ENCODE data around the gene SLC1A6. TPM values are rescaled to one million over a fixed set of nuclear protein-coding genes. Genes with fewer than 3 reads are reported as not detected.
"Not testable (repeated sequence)": the region's sequence is repeated elsewhere in the genome, so short reads cannot be mapped to it uniquely, and the experiment has no call there.

The SLC1A6 gene
- polyA plus RNA-seq, 10 donors = 0.12 to 6.1 (median 0.32) TPM

GRCh38 chr19:14959263-14959662 is 20.4 kb downstream of the SLC1A6 start:
- DNase-seq = no peak

GRCh38 chr19:14957464-14957863 is 22.2 kb downstream of the SLC1A6 start:
- no peak for DNase-seq

DNA sequence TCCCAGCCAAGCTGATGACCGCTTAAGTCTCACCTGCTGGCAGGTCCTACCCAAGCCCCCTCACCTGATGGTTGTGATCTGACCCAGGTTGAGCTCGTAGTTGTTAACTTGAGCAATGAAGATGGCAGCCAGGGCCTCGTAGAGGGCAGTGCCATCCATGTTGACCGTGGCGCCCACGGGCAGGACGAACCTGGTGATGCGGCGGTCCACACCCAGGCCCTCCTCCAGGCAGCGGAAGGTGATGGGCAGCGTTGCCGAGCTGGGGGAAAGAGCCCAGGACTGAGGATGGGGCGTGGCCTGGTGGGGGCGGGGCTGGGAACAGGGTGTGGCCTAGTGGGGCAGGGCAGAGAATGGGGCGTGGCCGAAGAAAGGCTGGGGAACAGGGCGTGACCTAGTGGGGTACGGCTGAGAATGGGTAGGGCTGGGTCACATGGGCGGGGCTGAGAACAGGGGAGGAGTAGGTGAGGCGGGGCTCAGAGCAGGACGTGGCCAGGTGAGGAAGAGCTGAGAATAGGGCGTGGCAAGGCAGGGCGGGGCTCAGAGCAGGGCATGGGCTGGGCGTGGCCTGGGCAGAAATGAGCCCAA is 25.5 kb downstream of the SLC1A6 start:
- DNase-seq = no peak

DNA sequence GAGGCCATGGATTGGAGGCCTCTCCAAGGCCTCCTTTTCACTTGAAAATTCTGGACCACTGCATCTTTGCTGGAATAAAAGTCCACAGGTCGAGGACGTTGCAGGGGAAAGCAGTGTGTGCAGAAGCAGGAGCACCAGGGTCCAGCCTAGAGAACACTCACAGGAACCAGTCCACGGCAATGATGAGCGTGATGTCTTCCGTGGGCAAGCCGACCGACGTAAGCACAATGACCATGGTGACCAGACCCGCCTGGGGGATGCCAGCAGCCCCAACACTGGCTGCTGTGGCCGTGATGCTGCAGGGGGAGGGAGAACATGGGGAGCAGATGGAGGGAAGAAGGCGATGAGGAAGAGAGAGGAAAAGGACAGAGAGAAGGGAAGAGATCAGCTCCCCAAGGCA is 26.9 kb downstream of the SLC1A6 start:
- no peak for DNase-seq

DNA sequence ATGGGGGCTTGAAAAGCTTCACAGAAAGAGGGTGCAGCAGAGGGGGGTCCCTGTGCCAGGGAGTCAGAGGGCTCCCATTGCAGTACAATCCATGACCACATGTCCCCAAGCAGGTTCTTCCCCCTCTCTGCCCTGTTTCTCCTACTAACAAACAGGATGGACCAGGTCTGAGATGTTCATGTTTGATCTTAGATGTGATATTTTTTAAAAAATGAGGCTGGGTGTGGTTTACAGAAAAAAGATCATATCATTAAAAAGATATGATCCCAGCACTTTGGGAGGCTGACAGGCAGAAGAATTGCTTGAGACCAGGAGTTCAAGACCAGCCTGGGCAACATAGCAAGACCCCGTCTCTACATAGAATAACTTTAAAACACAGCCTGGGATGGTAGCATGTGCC is 29.2 kb downstream of the SLC1A6 start:
- no peak for DNase-seq

GRCh38 chr19:14949876-14950275 is 29.8 kb downstream of the SLC1A6 start:
- DNase-seq = no peak

- not testable (repeated sequence) for DNase-seq
These were observed 30.3 kb downstream of the SLC1A6 start for GRCh38 chr19:14949413-14949812.

GRCh38 chr19:14944456-14944855 is 35.2 kb downstream of the SLC1A6 start:
- no peak for DNase-seq

DNA sequence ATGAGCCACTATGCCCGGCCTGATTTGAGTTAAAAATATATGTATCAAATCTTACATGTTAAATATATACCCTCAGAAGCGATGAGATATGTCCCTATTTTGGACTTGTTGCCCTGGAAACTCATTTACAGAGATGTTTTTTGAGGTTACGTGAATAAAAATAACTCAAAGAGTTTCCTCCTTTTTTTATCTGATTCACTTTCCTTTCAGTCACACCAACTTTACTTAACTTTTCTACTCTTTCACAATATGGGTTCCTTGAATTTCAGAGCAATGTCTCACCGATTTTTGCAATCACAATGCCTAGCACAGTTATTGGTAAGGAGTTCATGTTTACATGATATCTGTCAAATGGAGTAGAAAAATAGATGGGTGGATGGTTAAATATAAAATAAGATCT is 36.1 kb downstream of the SLC1A6 start:
- no peak for DNase-seq

GRCh38 chr19:14941189-14941588 is 38.5 kb downstream of the SLC1A6 start, which contains the start of gene OR7C2:
TSS of gene OR7C2 (plus strand) at chr19:14941489. CDS start at chr19:14941489, 0 bp downstream.
- no peak for DNase-seq

DNA sequence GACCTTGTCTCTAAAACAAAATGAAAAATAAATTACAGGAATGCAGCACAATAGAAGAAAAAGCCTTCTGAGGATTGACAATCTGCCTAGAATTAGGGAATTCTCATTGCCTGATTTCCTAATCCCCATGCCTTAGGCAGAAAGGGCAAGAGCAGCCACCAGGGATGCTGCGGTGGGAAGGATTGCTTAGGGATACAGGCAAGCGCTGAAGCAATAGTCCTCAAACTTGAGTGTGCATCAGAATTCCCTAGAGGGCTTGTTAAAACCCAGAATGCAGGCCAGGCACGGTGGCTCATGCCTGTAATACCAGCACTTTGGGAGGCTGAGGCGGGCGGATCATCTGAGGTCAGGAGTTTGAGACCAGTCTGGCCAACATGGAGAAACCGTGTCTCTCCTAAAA is 39.4 kb downstream of the SLC1A6 start:
- no peak for DNase-seq

DNA sequence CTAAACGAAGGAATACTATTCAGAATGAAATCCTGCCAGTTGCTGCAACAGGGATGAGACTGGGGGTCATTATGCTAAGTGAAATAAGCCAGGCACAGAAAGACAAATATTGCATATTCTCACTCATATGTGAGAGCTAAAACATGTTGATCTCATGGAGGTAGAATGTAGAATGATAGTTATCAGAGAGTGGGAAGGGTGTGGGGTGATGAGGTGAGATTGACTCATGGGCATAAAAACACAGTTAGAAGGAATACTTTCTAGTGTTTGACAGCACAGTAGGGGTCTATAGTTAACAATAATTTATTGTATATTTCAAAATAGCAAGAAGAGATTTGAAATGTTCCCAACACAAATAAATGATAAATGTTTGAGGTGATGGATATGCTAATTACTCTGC is 46.2 kb downstream of the SLC1A6 start:
- no peak for DNase-seq

GRCh38 chr19:14916848-14917247 is 62.8 kb downstream of the SLC1A6 start:
- no peak for DNase-seq

DNA sequence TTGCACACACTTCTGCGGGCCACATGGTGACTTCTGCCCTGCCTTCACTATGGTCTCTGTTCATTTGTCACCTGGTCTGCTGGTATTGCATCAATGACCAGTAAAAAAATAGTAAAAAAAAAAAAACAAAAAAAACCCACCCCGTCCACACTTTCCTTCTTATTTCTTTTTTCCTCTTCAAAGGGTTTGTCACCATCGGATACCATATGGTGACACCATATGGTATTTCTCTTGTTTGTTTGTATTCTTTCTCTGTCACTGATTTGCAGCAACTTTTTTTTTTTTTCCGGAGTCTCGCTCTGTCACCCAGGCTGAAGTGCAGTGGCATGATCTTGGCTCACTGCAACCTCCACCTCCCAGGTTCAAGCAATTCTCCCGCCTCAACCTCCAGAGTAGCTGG is 64.5 kb downstream of the SLC1A6 start:
- DNase-seq = no peak

GRCh38 chr19:14906711-14907110 is 73.0 kb downstream of the SLC1A6 start:
- DNase-seq = no peak

DNA sequence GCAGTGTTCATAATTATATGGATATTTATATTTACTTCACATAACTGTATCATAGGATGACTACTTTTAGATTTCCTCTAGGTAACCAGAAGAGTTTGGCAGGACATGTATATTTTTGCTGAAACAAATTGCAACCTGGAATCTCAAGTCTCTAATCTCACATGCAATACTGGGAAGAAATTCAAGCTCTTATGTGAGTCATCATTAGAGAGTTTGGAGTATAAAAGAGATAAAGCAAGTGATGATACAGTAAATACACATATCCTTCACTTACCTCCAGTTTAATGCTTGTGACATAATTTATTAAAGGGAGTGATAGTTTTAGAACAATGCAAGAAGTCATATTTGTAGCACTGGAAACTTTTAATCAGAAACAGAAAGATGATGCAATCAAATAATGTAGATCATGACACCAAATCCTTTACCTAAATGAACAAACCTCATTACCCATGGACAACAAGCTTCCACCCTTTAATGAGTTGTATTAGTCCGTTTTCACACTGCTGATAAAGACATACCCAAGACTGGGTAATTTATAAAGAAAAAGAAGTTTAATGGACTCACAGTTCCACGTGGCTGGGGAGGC is 77.9 kb downstream of the SLC1A6 start:
- no peak for DNase-seq

Other genes with a start within 250 kb of the SLC1A6 start
- 1 to 10 TPM in 3 of 10 donors, under 1 TPM in 7; 0.37 to 1.8 (median 0.65) TPM for gene ADGRE2, start 201.3 kb downstream of the SLC1A6 start, polyA plus RNA-seq (ENCODE audit: insufficient read length in 10 of 10)
- gene OR7A5, start 144.7 kb downstream of the SLC1A6 start, polyA plus RNA-seq (ENCODE audit: insufficient read length in 10 of 10) = under 1 TPM in 3 of 10 donors, not detected in 7; 0.05 to 0.30 (median 0.09) TPM
- under 1 TPM; 0.08 to 0.63 (median 0.21) TPM for gene OR7C1, start 144.7 kb downstream of the SLC1A6 start, polyA plus RNA-seq (ENCODE audit: insufficient read length in 10 of 10)
- gene OR7A10, start 130.9 kb downstream of the SLC1A6 start, polyA plus RNA-seq (ENCODE audit: insufficient read length in 10 of 10) = not detected
- gene OR7A17, start 93.7 kb downstream of the SLC1A6 start, polyA plus RNA-seq (ENCODE audit: insufficient read length in 10 of 10) = under 1 TPM in 3 of 10 donors, not detected in 7; 0.04 to 0.07 (median 0.07) TPM
- gene OR7C2, start 38.4 kb downstream of the SLC1A6 start, polyA plus RNA-seq (ENCODE audit: insufficient read length in 10 of 10) = not detected
- gene CASP14, start 69.6 kb upstream of the SLC1A6 start, polyA plus RNA-seq (ENCODE audit: insufficient read length in 10 of 10) = 1 to 10 TPM in 1 of 10 donors, under 1 TPM in 1, not detected in 8; 0.29 to 4.5 TPM
- gene OR1I1, start 102.3 kb upstream of the SLC1A6 start, polyA plus RNA-seq (ENCODE audit: insufficient read length in 10 of 10) = under 1 TPM in 7 of 10 donors, not detected in 3; 0.04 to 0.08 (median 0.06) TPM
- 10 to 100 TPM; 11.9 to 27.3 (median 15.2) TPM for gene SYDE1, start 127.5 kb upstream of the SLC1A6 start, polyA plus RNA-seq (ENCODE audit: insufficient read length in 10 of 10)
- gene NOTCH3, start 221.1 kb upstream of the SLC1A6 start, polyA plus RNA-seq (ENCODE audit: insufficient read length in 10 of 10) = 100 to 1,000 TPM; 111 to 189 (median 140) TPM

Measured in muscle of back (tissue), 11 donors.